MM.1S (cell line): ENCODE measurements around the gene BATF3.

Experiments used
- DNase-seq: peaks from one replicate; pipeline ENCODE4 v3.0.0-alpha.2; 2015
- H2AFZ ChIP-seq: fragments of 300-600 bp; sonication (generic); 2 replicates; pipeline ENCODE4 v1.6.0; 2016; ENCODE audit warnings: antibody characterized with exemption, low read length
- H3F3A ChIP-seq: fragments of 300-600 bp; sonication (generic); 2 replicates; pipeline ENCODE4 v1.6.1; 2016; ENCODE audit warnings: mild to moderate bottlenecking, antibody characterized with exemption, low read length, moderate library complexity, mixed read lengths; ENCODE audit not compliant: insufficient read depth
- H3K27ac ChIP-seq: fragments of 300-600 bp; sonication (generic); 2 replicates; pipeline ENCODE4 v1.5.1; 2016; ENCODE audit warnings: mild to moderate bottlenecking, low read length
- H3K27me3 ChIP-seq: fragments of 300-600 bp; sonication (generic); replicated peaks from 2 replicates; pipeline ENCODE4 v1.6.0; 2016; ENCODE audit warnings: low read length; ENCODE audit not compliant: insufficient read depth
- H3K36me3 ChIP-seq: fragments of 300-600 bp; sonication (generic); replicated peaks from 2 replicates; pipeline ENCODE4 v1.6.1; 2016; ENCODE audit warnings: mild to moderate bottlenecking, low read length, mixed read lengths; ENCODE audit not compliant: insufficient read depth
- H3K4me1 ChIP-seq: fragments of 300-600 bp; sonication (generic); 2 replicates; pipeline ENCODE4 v1.6.1; 2016; ENCODE audit warnings: low read length, mixed read lengths
- H3K4me2 ChIP-seq: fragments of 300-600 bp; sonication (generic); 2 replicates; pipeline ENCODE4 v1.6.0; 2016; ENCODE audit warnings: low read depth, low read length
- H3K4me3 ChIP-seq: fragments of 300-600 bp; sonication (generic); 2 replicates; pipeline ENCODE4 v1.5.1; 2016; ENCODE audit warnings: low read length, mixed read lengths
- H3K79me2 ChIP-seq: fragments of 300-600 bp; sonication (generic); 2 replicates; pipeline ENCODE4 v1.6.1; 2016; ENCODE audit warnings: mixed run types, low read length, mixed read lengths
- H3K9ac ChIP-seq: fragments of 300-600 bp; sonication (generic); 2 replicates; pipeline ENCODE4 v1.6.1; 2016; ENCODE audit warnings: low read length, mixed read lengths
- H3K9me2 ChIP-seq: fragments of 300-600 bp; sonication (generic); replicated peaks from 2 replicates; pipeline ENCODE4 v1.6.1; 2016; ENCODE audit warnings: mild to moderate bottlenecking, low read length, mixed read lengths; ENCODE audit not compliant: insufficient read depth
- H3K9me3 ChIP-seq: fragments of 300-600 bp; sonication (generic); replicated peaks from 2 replicates; pipeline ENCODE4 v1.6.1; 2016; ENCODE audit warnings: mild to moderate bottlenecking, low read length, mixed read lengths; ENCODE audit not compliant: insufficient read depth
- H4K20me1 ChIP-seq: fragments of 300-600 bp; sonication (generic); 2 replicates; pipeline ENCODE4 v1.6.1; 2016; ENCODE audit warnings: mild to moderate bottlenecking, low read length, moderate library complexity, mixed read lengths; ENCODE audit not compliant: insufficient read depth
- EZH2 ChIP-seq: fragments of 300-600 bp; sonication (generic); optimal IDR thresholded peaks from 2 replicates; pipeline ENCODE3; 2017; ENCODE audit warnings: low read depth, mild to moderate bottlenecking, antibody characterized with exemption, low read length, mixed read lengths
- EZH2phosphoT487 ChIP-seq: fragments of 300-600 bp; sonication (generic); IDR thresholded peaks from 2 replicates; pipeline ENCODE4 v1.6.1; 2018; ENCODE audit warnings: antibody characterized with exemption, low read length
- TF ChIP-seq, protein P1 (sequence below): fragments of 300-600 bp; sonication (generic); IDR thresholded peaks from 2 replicates; pipeline ENCODE4 v1.5.1; 2016; ENCODE audit warnings: antibody characterized with exemption, low read length, mixed read lengths

Gene BATF3

DNA sequence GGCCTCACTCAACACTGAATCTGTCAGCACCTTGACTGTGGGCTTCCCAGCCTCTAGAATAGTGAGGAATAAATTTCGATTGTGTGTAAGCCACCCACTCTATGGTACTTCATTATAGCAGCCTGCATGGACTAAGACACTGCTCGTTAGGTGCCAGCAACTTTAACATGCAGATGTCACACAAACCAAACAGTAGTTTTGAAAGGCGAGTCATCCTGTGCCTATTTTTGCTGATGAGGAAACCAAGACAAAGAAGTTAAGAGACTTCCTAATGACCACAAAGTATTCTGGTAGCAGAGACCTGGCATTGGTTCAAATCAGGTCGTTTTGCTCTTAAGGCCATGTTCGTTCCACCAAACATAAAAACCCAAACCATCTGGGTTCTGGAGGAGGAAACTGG is 42.9 kb downstream of the BATF3 start:
- H3K27me3 ChIP-seq, result no peaks in the 10 kb centered on the region
- H3K4me2 ChIP-seq, result peak overlapping the region; percentile 61
- no peaks in the 10 kb centered on the region for H4K20me1 ChIP-seq
- H3K79me2 ChIP-seq, result no peaks in the 10 kb centered on the region
- H3K36me3 ChIP-seq, result no peaks in the 10 kb centered on the region
- no peaks in the 10 kb centered on the region for H3K9me3 ChIP-seq
- peak overlapping the region; percentile 86 for H3K27ac ChIP-seq
- DNase-seq, result peak; percentile 93
- peak overlapping the region; percentile 74 for H2AFZ ChIP-seq
- peaks cover 15% of the 10 kb centered on the region for H3F3A ChIP-seq
- TF ChIP-seq EZH2phosphoT487 (no peak), EZH2 (no peak)
- TF ChIP-seq, protein P1, sequence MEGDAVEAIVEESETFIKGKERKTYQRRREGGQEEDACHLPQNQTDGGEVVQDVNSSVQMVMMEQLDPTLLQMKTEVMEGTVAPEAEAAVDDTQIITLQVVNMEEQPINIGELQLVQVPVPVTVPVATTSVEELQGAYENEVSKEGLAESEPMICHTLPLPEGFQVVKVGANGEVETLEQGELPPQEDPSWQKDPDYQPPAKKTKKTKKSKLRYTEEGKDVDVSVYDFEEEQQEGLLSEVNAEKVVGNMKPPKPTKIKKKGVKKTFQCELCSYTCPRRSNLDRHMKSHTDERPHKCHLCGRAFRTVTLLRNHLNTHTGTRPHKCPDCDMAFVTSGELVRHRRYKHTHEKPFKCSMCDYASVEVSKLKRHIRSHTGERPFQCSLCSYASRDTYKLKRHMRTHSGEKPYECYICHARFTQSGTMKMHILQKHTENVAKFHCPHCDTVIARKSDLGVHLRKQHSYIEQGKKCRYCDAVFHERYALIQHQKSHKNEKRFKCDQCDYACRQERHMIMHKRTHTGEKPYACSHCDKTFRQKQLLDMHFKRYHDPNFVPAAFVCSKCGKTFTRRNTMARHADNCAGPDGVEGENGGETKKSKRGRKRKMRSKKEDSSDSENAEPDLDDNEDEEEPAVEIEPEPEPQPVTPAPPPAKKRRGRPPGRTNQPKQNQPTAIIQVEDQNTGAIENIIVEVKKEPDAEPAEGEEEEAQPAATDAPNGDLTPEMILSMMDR, result no peak
- H3K4me1 ChIP-seq, result peaks cover 42% of the 10 kb centered on the region
- H3K4me3 ChIP-seq, result no peak overlapping the region
- H3K9ac ChIP-seq, result peak overlapping the region; percentile 30
- H3K9me2 ChIP-seq, result no peaks in the 10 kb centered on the region

DNA sequence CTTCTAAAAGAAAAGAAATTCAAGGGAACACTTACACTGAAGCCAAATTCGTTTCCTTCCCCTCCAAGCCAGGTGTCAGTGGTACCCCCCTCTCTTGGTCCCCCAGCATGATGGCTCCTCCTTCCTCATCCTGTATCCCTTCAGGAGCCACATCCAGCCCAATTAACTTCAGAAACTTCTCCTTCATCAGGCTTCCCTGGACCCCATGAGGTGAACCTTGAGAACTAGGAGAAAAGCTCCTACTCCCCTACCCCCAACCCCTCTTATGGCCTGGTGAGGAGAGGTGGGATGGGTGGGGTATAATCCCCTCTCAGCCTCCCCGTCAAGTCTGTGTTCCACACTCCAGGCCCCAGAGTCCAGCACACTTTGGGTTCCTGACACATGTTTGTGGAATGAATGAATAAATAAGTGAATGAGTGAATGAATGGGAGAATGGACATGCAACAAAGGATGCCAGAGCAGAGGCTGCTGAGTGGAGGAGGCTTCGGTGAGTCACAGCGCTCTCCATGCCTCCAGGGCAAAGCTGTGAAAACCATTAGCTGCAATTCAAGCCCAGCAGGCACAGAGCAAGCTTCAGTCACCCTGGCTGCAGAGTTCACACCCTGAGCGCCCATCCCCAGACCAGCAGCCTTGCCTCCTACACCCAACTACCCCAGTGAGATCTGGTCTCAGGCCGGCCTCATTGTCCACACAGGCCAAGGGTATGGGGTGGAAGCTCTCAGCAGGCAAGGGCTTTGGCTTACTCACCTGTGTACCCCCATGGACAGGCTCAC is 43.8 kb downstream of the BATF3 start:
- Histone ChIP-seq H3K27ac (peak overlapping the region; percentile 86), H3K9me3 (no peaks in the 10 kb centered on the region), H2AFZ (peak overlapping the region; percentile 74), H3K4me1 (peaks cover 42% of the 10 kb centered on the region), H3K36me3 (no peaks in the 10 kb centered on the region), H3K9ac (peak overlapping the region; percentile 30; the same call in 1 of the 2 replicates), H3K9me2 (no peaks in the 10 kb centered on the region), H3F3A (peaks cover 15% of the 10 kb centered on the region), H4K20me1 (no peaks in the 10 kb centered on the region), H3K4me3 (no peak overlapping the region), H3K79me2 (no peaks in the 10 kb centered on the region), H3K4me2 (peak overlapping the region; percentile 61), H3K27me3 (no peaks in the 10 kb centered on the region)
- DNase-seq, result no peak
- TF ChIP-seq, protein P1, result no peak
- TF ChIP-seq EZH2phosphoT487 (no peak), EZH2 (no peak)

DNA sequence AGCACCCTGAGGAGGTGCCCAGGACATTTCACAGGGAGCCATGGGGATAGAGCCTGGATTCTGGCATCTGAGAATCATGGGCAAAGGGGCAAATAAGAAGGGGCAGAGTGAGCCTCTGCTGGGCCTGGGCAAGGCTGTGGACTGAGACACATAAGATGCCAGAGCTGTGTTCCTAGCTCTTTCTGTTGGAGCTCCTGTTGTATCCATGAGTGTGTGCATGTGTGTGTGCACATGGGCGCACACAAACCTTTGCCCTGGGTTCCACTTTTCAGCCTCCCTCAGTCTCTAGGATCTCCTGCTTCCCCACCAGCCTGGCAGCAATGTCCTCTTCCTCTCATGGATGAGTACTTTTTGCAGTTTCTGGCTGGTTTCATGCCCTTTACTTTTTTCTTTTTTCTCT is 47.0 kb downstream of the BATF3 start:
- Histone ChIP-seq H3K27ac (peak overlapping the region; percentile 15; the same call in 1 of the 2 replicates), H3K9me3 (no peaks in the 10 kb centered on the region), H4K20me1 (no peaks in the 10 kb centered on the region), H2AFZ (peak overlapping the region; percentile 27), H3F3A (peaks cover 15% of the 10 kb centered on the region), H3K9ac (no peak overlapping the region), H3K4me3 (no peak overlapping the region), H3K36me3 (no peaks in the 10 kb centered on the region), H3K79me2 (no peaks in the 10 kb centered on the region), H3K27me3 (no peaks in the 10 kb centered on the region), H3K4me1 (peaks cover 40% of the 10 kb centered on the region), H3K4me2 (peak overlapping the region; percentile 10), H3K9me2 (no peaks in the 10 kb centered on the region)
- no peak for TF ChIP-seq EZH2
- DNase-seq, result no peak

DNA sequence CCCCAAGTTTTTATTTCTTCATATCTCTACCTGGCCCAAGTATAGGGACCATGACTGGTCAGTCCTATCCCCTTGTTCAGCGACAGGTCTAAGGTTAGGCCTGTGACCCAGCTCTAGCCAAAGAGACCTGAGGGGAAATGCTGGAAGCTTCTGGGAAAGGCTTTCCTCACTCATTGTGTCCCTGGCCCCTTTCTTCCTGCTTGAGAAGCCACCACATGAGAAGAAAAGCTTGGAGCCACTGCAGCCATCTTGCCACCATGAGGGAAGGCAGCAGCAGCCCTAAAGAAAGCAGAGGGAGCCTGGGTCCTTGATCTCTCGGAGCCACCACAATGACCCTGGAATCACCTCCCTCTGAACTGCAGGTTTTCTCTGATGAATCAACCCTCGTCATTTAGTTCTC is 47.7 kb downstream of the BATF3 start:
- Histone ChIP-seq H3K4me1 (peaks cover 33% of the 10 kb centered on the region), H3K4me3 (no peak overlapping the region), H3K36me3 (no peaks in the 10 kb centered on the region), H3K27ac (no peak overlapping the region), H3K9me2 (no peaks in the 10 kb centered on the region), H3K9ac (no peak overlapping the region), H3K79me2 (no peaks in the 10 kb centered on the region), H2AFZ (no peak overlapping the region), H4K20me1 (no peaks in the 10 kb centered on the region), H3K27me3 (no peaks in the 10 kb centered on the region), H3K9me3 (no peaks in the 10 kb centered on the region), H3F3A (peaks cover 13% of the 10 kb centered on the region), H3K4me2 (no peak overlapping the region)
- DNase-seq, result no peak
- TF ChIP-seq, protein P1, result no peak
- TF ChIP-seq EZH2 (no peak), EZH2phosphoT487 (no peak)
